Brain pericyte (primary cell): ENCODE results near the gene TNS2.
"Not testable (repeated sequence)": the region's sequence is repeated elsewhere in the genome, so short reads cannot be mapped to it uniquely, and the experiment has no call there.

ENCODE experiments used
- DNase-seq: peaks from one replicate; pipeline ENCODE4 v3.0.0-alpha.2; 2012; ENCODE audit warnings: low read depth, low spot score

The TNS2 gene

GRCh38 chr12:53049571-53050318, at the start of gene TNS2:
Gene TNS2 (plus strand): TSS chr12:53050065. CDS start chr12:53050186, 121 bp downstream.
- no peak for DNase-seq

- DNase-seq: no peak
These were observed 45.7 kb upstream of the TNS2 start for GRCh38 chr12:53004178-53004577.

GRCh38 chr12:53004582-53004981, 45.3 kb upstream of the TNS2 start:
- no peak for DNase-seq

GRCh38 chr12:53005215-53005985, 44.5 kb upstream of the TNS2 start:
- no peak for DNase-seq

- DNase-seq: peak; percentile 99
These were observed 43.7 kb upstream of the TNS2 start, which contains the start of gene EIF4B for GRCh38 chr12:53005986-53006809. Gene EIF4B (plus strand): TSS chr12:53006456. CDS start chr12:53006484, 28 bp downstream.

GRCh38 chr12:53006810-53007309, 43.0 kb upstream of the TNS2 start:
- DNase-seq: no peak

- no peak for DNase-seq
These were observed 42.5 kb upstream of the TNS2 start for GRCh38 chr12:53007343-53007742.

- DNase-seq: not testable (repeated sequence)
These were observed 41.1 kb upstream of the TNS2 start for GRCh38 chr12:53008760-53009159.

- DNase-seq: no peak
These were observed 38.9 kb upstream of the TNS2 start for GRCh38 chr12:53010955-53011354.

- no peak for DNase-seq
These were observed 38.0 kb upstream of the TNS2 start for GRCh38 chr12:53011889-53012288.

GRCh38 chr12:53012928-53013327, 36.9 kb upstream of the TNS2 start:
- DNase-seq: no peak

- no peak for DNase-seq
These were observed 35.2 kb upstream of the TNS2 start for GRCh38 chr12:53014709-53015108.

- no peak for DNase-seq
These were observed 24.6 kb upstream of the TNS2 start for GRCh38 chr12:53025250-53025649.

GRCh38 chr12:53027014-53027413, 22.9 kb upstream of the TNS2 start:
- DNase-seq: not testable (repeated sequence)

GRCh38 chr12:53031616-53032015, 18.2 kb upstream of the TNS2 start:
- DNase-seq: no peak

- DNase-seq: not testable (repeated sequence)
These were observed 16.0 kb upstream of the TNS2 start for GRCh38 chr12:53033832-53034231.

GRCh38 chr12:53034459-53034858, 15.4 kb upstream of the TNS2 start:
- no peak for DNase-seq

- no peak for DNase-seq
These were observed 13.1 kb upstream of the TNS2 start for GRCh38 chr12:53036802-53037201.

- DNase-seq: no peak
These were observed 10.0 kb upstream of the TNS2 start for GRCh38 chr12:53039851-53040250.

- no peak for DNase-seq
These were observed 7.0 kb upstream of the TNS2 start for GRCh38 chr12:53042607-53043454.

- no peak for DNase-seq
These were observed 5.7 kb upstream of the TNS2 start for GRCh38 chr12:53044052-53044581.
